Measurements from ENCODE around the gene DNAL4. TPM values are rescaled to one million over a fixed set of nuclear protein-coding genes. Genes with fewer than 3 reads are reported as not detected.
A peak's percentile ranks its signal among the peaks of the same experiment; 100 is the strongest.

Gene DNAL4
- total RNA-seq, 2 experiments from 2014 or later, result 5.5 to 6.0 TPM

GRCh38 chr22:38735126-38735464 is 58.8 kb downstream of the DNAL4 start:
- no peak for TF ChIP-seq CTCF (IDR thresholded peaks at IDR 0.05)
- ATAC-seq (no peak), DNase-seq (no peak)
- peaks cover 42% of the 10 kb centered on the region for H3K4me1 Mint-ChIP-seq (ENCODE audit: low read depth)
- H3K4me3 Mint-ChIP-seq, result no peak overlapping the region
- no peaks in the 10 kb centered on the region for H3K9me3 Mint-ChIP-seq
- ChIA-PET CTCF (interaction anchor here (1.2 to 6.2 kb wide), 7 partner anchors 7 to 108 kb away, joined by 3 to 73 read pairs (median 18); no protein-coding TSS in a partner anchor), POLR2A (interaction anchor here (0.7 to 41.0 kb wide), 4 partner anchors 7 to 254 kb away, joined by 3 to 905 read pairs (median 454); partner anchors contain the start of genes GTPBP1 and SUN2)
- peaks cover 48% of the 10 kb centered on the region for H3K36me3 Mint-ChIP-seq (ENCODE audit: low read depth)
- no peaks in the 10 kb centered on the region for H3K27me3 Mint-ChIP-seq
- intact Hi-C loops (cut with micrococcal nuclease), result no loop called here
- H3K27ac Mint-ChIP-seq, result peak overlapping the region; percentile 85

GRCh38 chr22:38734421-38735100 is 59.4 kb downstream of the DNAL4 start:
- TF ChIP-seq CTCF (IDR thresholded peaks at IDR 0.05), result no peak
- ATAC-seq, result no peak
- intact Hi-C loops (cut with micrococcal nuclease), result no loop called here
- DNase-seq, result no peak
- H3K4me3 Mint-ChIP-seq, result no peak overlapping the region
- peaks cover 40% of the 10 kb centered on the region for H3K4me1 Mint-ChIP-seq (ENCODE audit: low read depth)
- H3K9me3 Mint-ChIP-seq, result no peaks in the 10 kb centered on the region
- no peaks in the 10 kb centered on the region for H3K27me3 Mint-ChIP-seq
- ChIA-PET CTCF (interaction anchor here (0.8 to 6.2 kb wide), 11 partner anchors 8 to 269 kb away, joined by 3 to 73 read pairs (median 4); no protein-coding TSS in a partner anchor), POLR2A (interaction anchor here (0.6 to 41.0 kb wide), 5 partner anchors 7 to 53 kb away, joined by 3 to 905 read pairs (median 4); partner anchors contain the start of genes GTPBP1, SUN2 and TOMM22)
- H3K36me3 Mint-ChIP-seq (ENCODE audit: low read depth), result peaks cover 48% of the 10 kb centered on the region
- peak overlapping the region; percentile 69 for H3K27ac Mint-ChIP-seq

- Mint-ChIP-seq H3K4me1 (ENCODE audit: low read depth) (peaks cover 40% of the 10 kb centered on the region), H3K9me3 (no peaks in the 10 kb centered on the region), H3K27me3 (no peaks in the 10 kb centered on the region), H3K27ac (peak overlapping the region; percentile 69), H3K36me3 (ENCODE audit: low read depth) (peaks cover 48% of the 10 kb centered on the region), H3K4me3 (no peak overlapping the region)
- peak; percentile 5 for ATAC-seq
- CTCF ChIA-PET, result interaction anchor here (0.8 to 6.2 kb wide), 14 partner anchors 9 to 681 kb away, joined by 3 to 73 read pairs (median 4); no protein-coding TSS in a partner anchor
- TF ChIP-seq CTCF (IDR thresholded peaks at IDR 0.05), result no peak
- intact Hi-C loops (cut with micrococcal nuclease), result no loop called here
- DNase-seq, result no peak
- POLR2A ChIA-PET, result interaction anchor here (0.6 to 41.0 kb wide), 5 partner anchors 8 to 52 kb away, joined by 3 to 905 read pairs (median 4); partner anchors contain the start of genes GTPBP1, SUN2 and TOMM22
Observed at GRCh38 chr22:38733724-38734381, 60.1 kb downstream of the DNAL4 start.

- Mint-ChIP-seq H3K27ac (peak overlapping the region; percentile 69), H3K36me3 (ENCODE audit: low read depth) (peaks cover 49% of the 10 kb centered on the region), H3K4me1 (ENCODE audit: low read depth) (peaks cover 38% of the 10 kb centered on the region), H3K9me3 (no peaks in the 10 kb centered on the region), H3K27me3 (no peaks in the 10 kb centered on the region), H3K4me3 (peak overlapping the region; percentile 3)
- intact Hi-C loops (cut with micrococcal nuclease), result no loop called here
- DNase-seq (peak; percentile 71), ATAC-seq (peak; percentile 61)
- ChIA-PET CTCF (interaction anchor here (0.6 to 6.2 kb wide), 13 partner anchors 9 to 681 kb away, joined by 3 to 73 read pairs (median 5); no protein-coding TSS in a partner anchor), POLR2A (interaction anchor here (1.6 to 41.0 kb wide), 3 partner anchors 8 to 52 kb away, joined by 3 to 905 read pairs (median 905); partner anchors contain the start of genes GTPBP1, SUN2 and TOMM22)
- TF ChIP-seq CTCF (IDR thresholded peaks at IDR 0.05), result peak; percentile 94
Observed at GRCh38 chr22:38733329-38733723, 60.6 kb downstream of the DNAL4 start.

All from activated CD8-positive, alpha-beta T cell treated with anti-CD3 and anti-CD28 coated beads for 36 hours (primary cell).